Globus pallidus (tissue), 1 donor: ENCODE results near the gene PHKG1.
A peak's percentile ranks its signal among the peaks of the same experiment; 100 is the strongest.
"Not testable (repeated sequence)": the region's sequence is repeated elsewhere in the genome, so short reads cannot be mapped to it uniquely, and the experiment has no call there.

ENCODE experiments used
- DNase-seq: peaks from one replicate; pipeline ENCODE4 v3.0.0-alpha.2; 2015; ENCODE audit warnings: low spot score

The PHKG1 gene

DNA sequence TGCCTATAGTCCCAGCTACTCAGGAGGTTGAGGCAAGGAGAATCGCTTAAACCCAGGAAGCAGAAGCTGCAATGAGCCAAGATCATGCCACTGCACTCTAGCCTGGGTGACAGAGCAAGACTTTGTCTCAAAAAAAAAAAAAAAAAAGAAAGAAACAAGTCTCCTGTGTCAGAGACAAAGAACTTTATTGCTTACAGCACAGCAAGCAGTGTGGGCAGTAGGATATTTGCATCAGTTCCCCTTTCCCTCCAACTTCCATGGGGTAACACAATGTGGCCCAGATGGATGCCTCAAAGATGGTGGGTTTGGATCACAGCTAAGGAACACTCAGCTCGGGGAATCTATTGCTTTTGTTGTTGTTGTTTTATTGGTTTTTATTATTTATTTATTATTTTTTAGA, 47.0 kb downstream of the PHKG1 start:
- not testable (repeated sequence) for DNase-seq

DNA sequence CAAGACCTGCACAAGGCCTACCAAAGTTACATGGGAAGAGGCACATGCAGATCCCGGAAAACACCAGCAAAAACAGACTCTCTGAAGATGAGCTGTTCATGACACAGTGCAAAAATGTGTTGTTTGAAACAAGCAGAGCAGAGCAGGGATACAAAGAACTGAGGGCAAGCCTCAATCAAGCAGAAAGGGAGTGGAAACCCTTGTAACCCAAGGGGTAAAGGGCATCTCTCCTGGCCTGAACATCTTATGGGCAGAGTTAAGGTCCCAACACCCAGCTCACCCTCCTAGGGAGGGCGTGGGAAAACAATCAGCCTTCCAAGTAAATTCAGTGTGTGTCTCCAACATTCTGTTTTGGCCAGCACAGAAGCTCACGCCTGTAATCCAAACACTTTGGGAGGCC, 52.0 kb downstream of the PHKG1 start:
- no peak for DNase-seq

DNA sequence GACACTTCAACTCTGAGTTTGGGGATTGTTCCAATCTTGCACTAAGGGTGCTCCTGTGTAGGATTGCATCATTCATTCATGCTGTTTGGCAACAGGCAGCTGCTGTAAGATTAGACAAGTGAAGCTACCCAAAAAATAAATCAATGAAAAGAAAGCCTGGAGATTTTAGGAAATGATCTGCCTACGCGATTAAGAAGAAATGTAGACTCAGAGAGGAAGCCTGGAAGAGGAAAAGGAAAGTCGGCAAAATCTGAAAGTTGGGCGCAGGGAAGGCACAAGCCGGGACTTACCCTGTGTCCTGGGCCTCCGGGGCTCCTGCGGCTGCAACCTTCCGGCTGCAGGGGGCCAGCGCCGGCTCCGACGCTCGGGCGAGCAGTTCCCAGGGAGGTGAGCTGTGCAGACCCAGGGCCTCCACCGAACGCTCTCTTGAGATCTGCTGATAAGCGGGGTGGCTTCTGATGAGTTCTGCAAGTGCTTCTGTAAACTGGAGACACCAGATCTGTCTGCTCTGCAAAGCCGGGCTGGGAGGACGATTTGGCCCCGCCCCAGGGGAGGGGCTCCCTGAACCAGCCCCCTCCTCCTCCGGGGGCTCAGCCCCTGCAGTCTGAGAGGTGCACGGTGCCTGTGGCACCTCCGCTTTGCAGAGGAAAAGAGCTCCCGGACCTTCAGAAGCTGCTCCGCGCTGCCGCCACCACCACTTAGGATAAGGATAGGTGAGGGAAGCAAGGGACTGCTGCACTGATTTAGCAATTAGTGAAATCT, 58.9 kb downstream of the PHKG1 start:
- peak; percentile 49 for DNase-seq

DNA sequence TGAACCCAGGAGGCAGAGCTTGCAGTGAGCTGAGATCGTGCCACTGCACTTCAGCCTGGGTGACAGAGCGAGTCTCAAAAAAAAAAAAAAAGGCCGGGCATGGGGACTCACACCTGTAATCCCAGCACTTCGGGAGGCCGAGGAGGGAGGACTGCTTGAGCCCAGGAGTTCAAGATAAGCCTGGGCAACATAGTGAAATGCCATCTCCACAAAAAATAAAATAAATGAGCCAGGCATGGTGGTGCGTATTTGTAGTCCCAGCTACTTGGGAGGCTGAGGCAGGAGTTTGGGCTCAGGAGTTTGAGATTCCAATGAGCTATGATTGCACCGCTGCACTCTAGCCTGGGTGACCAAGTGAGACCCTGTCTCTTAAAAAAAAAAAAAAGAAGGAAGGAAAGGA, 60.2 kb downstream of the PHKG1 start:
- not testable (repeated sequence) for DNase-seq

DNA sequence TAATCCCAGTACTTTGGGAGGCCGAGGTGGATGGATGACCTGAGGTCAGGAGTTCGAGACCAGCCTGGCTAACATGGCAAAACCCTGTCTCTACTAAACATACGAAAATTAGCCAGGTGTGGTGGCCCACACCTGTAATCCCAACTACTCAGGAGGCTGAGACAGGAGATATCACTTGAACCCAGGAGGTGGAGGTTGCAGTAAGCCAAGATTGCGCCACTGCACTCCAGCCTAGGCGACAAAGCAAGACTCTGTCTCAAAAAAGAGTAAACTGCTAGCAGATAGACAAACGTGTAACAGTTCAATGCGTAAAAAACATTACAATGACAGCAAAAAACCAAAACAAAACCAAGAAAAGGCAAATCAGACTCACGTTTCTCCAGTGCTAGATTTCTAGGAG, 61.2 kb downstream of the PHKG1 start:
- not testable (repeated sequence) for DNase-seq

DNA sequence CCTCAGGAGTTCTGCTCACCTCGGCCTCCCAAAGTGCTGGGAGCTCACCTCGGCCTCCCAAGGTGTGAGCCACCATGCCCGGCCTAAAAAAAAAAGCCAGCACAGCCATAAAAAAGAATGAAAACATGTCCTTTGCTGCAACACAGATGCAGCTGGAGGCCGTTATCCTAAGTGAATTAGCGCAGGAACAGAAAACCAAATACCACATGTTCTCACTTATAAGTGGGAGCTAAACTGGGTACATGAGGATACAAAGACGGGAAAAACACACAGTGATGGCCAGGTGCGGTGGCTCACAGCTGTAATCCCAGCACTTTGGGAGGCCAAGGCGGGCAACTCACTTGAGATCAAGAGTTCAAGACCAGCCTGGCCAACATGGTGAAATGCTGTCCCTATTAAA, 62.4 kb downstream of the PHKG1 start:
- no peak for DNase-seq
